HG03558 (cell line): ENCODE measurements around the gene FAM174B.

ENCODE experiments used
- ATAC-seq: cut with Tn5 transposase; IDR thresholded peaks from one replicate; pipeline ENCODE4 v1.9.1; 2021; ENCODE audit warnings: moderate number of reproducible peaks; ENCODE audit not compliant: unreplicated experiment; ENCODE audit errors: extremely low read depth

FAM174B gene

DNA sequence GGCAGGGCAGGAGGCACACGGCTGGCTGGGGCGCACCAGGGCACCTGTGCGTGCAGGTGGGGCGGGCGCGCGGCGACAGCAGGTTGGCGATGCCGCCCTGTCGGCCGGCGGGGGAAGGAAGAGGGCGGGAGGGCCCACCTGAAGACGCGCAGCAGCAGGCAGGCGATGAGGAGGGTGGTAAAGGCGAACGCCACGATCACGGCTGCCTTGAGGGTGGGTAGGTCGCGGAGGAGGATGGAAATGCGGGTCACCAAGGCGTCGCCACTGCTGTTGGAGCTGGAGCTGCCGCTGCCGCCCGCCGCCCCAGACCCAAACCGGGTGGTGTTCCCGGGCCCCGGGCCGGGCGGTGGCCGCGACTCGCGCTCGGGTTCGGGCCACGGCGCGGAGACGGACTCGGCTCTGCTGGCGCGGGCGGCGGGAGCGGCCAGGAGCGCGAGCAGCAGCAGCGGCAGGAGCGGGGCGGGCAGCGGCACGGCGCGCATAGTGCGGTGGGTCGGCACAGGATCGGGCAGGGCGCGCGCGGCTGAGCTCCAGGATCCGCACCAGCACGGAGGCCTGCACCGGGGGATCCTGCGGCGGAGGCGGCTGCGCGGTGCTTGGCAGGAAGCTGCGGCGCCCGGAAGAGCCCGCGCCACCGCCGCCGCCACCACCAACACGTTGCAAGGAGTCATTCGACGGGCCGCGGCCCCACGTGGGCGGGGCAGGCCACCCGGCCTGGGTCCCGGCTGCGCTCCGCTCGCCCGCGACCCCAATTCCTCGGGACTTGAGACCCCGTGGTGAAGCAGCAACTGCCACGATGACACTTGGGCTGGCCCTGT lies at the start of gene FAM174B:
Gene FAM174B (minus strand): TSS at position 598 of the 818 bp plus-strand sequence.
- no peak for ATAC-seq

GRCh38 chr15:92696096-92696495 lies 40.5 kb upstream of the FAM174B start:
- no peak for ATAC-seq

DNA sequence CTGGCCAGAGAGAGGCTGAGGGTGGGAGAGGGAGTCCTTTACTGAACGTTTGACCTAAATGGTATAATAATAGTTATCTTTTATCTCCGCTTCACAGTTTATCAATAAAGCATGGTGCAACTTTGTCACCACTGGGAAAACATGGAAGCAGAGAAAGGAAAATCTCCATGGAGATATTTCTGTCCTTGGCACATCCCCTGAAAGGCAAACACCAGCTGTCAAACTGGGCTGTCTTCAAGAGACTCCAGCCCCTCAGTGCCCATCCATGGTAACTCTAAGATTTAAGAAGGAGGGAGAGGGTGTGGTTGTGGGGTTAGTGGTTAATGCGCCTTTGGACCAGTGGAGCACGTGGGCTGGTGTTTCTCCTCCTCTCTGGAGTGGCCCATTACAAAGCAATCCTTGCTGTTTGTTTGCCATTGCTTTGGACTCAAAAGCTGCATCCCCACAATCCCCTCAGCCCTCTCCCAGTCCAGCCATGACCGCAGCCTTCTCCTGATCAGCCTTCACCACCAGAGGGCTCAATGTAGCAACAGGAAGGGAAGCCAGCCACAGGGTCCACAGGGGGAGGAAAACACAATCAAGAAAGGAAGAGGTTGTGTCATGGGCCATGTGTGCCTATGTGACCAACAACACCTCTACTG lies 38.2 kb upstream of the FAM174B start:
- ATAC-seq = no peak

DNA sequence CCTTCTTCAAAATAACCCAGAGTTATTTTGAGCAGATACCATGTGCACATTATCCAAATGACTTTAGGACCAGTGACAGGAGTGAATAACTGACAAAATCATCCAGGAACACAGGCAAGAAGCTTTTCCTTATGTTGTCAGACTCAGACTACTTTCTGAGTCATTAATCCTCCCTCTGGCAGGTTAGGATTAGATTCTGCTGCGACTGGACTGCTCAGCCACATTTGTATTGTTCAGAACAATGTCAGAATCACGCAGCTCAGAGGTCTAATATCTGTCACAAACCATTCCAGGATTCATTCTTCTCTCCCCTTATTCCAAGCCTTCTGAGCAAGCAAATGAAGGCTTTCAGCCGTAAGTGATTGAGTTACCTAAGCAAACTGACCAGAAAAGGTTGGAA lies 34.8 kb upstream of the FAM174B start:
- no peak for ATAC-seq

- no peak for ATAC-seq
Observed at GRCh38 chr15:92687746-92688145, 32.2 kb upstream of the FAM174B start.

GRCh38 chr15:92687195-92687602 lies 31.6 kb upstream of the FAM174B start:
- no peak for ATAC-seq

DNA sequence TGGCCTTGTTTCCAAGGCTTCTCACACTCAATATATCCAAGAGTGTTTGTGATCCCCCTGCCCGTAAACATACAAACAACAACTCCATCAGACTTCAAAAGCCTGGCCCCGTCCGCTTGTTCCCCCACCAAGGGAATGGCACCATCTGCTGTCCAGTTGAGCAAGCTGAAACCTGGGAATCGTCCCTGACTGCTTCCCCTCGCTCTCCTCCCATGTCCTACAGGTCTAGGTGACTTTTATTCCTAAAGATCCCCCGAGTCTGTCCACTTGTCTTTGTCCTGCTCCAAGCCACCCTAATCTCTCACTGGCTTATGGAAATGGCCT lies 27.9 kb upstream of the FAM174B start:
- ATAC-seq = no peak

DNA sequence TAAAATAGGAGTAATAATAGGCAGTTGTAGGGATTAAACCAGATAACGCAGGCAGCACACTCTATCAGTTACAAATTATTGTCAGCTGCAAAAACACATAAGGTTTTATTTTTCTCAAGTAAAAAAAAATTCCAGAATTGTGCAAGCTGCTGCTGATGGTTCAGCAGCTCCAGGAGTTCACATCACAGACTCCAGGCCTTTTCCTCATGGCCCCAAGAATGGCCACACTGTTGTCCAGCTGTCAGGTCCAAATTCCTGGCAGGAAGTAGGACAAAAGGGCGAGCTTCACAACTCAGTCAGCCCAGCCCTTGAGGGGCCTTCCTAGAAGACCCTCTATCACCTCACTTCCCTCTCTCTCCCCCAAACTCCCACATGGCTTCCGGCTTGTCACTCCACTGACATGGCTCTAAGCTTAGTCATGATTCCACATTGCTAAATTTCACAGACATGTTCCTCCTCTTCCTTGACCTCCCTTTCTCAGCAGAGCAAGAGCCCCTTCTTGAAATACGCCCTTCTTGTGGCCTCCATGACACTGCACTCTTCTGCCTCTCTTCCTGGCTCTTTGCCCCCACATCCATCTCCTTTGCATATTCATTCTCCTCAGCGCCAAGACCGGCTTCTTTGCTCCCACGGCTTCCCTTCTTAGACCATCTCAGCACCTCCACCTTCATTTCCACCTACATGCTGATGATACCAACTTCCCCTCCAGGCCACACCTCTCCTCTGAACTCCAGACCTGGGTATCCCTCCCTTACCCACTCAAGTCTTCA lies 27.4 kb upstream of the FAM174B start:
- no peak for ATAC-seq

DNA sequence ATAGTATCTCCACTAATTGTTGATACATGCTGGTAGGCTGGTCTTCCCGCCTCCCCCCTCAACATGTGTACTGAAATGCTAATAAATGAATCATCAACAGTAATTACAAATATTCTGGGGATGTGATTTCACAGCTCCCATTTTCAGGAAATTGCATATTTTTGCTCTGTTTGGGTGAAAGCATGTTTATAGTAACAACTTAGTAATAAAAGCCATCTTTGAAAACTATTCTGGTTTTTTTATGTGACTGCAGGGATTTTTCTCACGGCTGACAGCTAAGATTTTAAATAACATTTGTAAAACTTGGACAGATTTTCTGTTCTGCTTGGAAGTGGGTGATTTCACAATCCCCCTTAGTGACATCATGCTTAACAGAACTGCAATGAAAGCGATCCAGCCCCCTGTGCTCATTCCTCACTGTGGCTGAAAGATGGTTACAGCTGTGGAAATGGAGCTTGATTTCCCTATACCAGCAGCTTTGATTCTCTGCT lies 25.6 kb upstream of the FAM174B start:
- no peak for ATAC-seq

GRCh38 chr15:92677999-92678398 lies 22.4 kb upstream of the FAM174B start:
- ATAC-seq = no peak

DNA sequence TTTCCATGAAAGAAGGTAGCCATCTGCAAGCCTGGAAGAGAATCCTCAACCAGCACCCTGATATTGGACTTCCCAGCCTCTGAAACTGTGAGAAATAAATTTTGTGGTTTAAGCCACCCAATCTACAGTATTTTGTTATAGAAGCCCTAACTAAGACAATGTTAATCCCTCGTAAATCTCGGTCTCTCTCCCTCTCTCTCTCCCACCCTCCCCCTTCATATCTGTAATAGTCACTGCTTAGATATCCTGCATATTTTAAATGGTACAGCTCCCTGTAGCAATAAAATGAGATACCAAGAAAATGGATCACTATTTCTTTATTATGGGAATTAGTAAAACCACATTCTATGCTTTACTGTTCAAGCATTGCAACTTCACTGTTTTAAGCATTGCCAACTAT lies 21.0 kb upstream of the FAM174B start:
- no peak for ATAC-seq

DNA sequence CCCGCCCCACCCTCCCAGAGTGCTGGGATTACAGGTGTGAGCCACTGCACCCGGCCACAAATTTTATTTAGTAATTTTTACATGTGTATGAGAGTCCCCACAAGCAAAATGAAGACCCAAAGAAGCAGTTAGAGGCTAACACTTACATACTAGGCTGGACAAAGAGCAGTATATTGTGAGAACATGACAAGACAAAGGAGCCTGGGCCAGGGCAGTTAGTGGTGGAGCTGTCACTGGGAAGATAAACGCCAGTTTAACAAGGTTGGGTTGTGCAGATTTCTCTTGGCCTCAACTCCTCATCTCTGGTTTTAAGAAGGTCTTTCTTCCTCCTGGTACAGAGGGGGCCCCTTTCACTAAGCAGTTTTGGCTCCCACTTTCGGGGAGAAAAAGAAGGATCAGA lies 19.9 kb upstream of the FAM174B start:
- ATAC-seq = no peak

DNA sequence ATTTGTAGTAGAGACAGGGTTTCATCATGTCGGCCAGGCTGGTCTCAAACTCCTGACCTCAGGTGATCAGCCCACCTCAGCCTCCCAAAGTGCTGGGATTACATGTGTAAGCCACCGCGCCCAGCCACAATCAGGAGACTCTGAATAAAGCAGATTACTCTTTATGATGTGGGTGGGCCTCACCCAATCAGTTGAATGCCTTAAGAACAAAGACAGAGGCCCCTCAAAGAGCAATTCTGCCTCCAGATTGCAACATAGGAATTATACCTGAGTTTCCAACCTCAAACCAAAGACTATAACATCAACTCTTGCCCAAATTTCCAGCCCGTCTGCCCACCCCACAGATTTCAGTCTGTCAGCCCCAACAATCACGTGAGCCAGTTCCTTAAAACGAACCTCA lies 18.8 kb upstream of the FAM174B start:
- no peak for ATAC-seq

DNA sequence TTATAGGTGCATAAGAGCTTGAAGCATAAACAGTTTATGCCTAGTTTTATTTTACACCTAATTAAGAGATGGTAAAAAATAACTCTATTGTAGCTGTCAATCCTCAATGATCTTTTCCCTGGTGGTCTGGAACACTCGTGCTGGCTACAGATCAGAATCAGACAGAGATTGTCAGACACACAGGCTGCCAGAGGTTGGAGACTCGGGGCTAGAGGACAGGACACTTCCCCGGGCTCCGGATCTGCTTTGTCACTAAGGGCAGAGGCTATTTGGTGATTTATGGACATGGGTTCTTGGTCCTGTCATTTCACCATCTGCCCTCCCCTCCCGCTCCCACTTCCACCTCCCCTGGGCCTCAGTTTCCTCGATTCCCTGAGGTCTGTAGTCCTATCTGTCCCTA lies 16.5 kb upstream of the FAM174B start:
- ATAC-seq = no peak

- ATAC-seq = no peak
Observed at GRCh38 chr15:92671406-92671805, 15.8 kb upstream of the FAM174B start.

DNA sequence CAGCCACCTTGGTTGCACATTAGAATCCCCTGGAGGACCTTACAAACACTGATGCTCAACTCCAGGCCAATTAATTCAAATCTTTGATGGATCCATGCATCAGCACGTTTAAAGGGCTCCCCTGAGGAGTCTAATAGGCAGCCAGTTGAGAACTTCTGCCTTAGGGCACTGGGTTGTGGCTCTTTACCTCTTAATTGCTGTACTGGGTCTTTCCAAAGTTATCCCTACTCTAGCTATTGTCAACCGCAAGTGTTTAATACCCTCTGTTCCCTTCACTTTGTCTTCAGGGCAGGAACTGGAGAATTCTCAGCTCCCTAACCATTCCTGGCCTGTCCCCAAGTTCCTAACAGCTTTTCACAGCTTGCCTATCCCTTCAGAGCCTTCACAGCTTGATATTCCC lies 15.0 kb upstream of the FAM174B start:
- no peak for ATAC-seq

DNA sequence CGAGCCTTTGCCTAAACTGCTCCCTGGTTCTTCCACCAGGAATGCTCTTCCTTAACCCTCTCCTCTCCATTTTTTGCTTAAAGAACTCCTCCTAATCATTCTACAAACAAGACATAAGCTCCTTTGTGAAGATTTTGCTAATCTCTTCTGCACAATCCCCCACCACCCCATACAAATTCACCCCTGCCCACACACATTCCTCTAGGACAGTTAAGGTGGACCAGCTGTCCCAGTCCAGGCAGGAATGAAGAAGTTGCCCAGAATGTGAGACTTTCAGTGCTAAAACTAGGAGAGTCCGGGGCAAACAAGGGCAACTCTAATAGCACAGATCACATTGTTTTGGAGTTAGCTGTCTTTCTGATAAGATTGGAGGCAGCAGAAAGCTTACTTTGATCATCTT lies 13.9 kb upstream of the FAM174B start:
- ATAC-seq = no peak

- no peak for ATAC-seq
Observed at GRCh38 chr15:92668620-92669019, 13.0 kb upstream of the FAM174B start.

DNA sequence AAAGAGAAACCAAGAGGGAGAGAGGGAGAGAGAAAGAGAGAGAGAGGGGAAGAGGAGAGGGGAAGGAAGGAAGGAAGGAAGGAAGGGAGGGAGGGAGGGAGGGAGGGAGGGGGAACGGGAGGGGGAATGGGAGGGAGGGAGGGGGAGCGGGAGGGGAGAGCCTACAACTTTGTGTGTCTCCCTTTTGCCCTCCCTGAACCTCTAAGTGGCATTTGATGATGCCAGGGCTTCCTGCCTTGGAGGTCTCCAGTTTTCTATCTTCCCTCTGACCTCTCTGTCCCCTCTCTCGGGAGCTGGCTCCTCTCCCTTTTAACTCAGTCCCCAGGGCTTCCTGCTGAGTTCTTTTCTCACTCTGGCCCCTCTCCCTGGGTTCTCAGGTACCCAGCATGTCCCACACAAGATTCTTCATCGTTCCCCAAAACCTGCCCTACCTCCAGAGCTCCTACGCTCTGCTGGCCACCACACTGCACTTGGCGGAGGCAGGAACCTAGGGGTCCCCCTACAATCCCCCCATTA lies 12.5 kb upstream of the FAM174B start:
- ATAC-seq = no peak

- no peak for ATAC-seq
Observed at GRCh38 chr15:92667287-92667904, 11.8 kb upstream of the FAM174B start.

- ATAC-seq = no peak
Observed at GRCh38 chr15:92666780-92667179, 11.2 kb upstream of the FAM174B start.
